Measurements from ENCODE around the gene AIRE.
"Not testable (repeated sequence)": the region's sequence is repeated elsewhere in the genome, so short reads cannot be mapped to it uniquely, and the experiment has no call there.

AIRE gene

GRCh38 chr21:44338971-44339910 is 53.6 kb downstream of the AIRE start, which contains the start of gene CFAP410:
CFAP410 (minus strand) TSS chr21:44339390; CDS start chr21:44339194, 196 bp downstream.
- DNase-seq: peak; percentile 94

GRCh38 chr21:44341726-44342458 is 56.2 kb downstream of the AIRE start:
- not testable (repeated sequence) for DNase-seq

DNA sequence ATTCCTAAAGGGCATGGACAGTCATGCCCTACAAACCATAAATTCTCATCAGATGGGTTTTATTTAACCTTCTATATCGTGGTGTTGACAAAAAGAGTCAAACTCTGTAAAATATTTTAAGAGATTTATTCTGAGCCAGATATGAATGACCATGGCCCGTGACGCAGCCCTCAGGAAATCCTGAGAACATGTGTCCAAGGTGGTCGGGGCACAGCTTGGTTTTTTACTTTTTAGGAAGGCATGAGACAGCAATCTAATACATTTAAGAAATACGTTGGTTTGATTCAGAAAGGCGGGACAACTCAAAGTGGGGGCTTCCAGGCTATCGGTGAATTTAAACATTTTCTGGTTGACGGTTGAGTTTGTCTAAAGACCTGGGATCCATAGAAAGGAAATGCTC is 57.3 kb downstream of the AIRE start:
- not testable (repeated sequence) for DNase-seq

GRCh38 chr21:44344541-44345183 is 59.0 kb downstream of the AIRE start:
- no peak for DNase-seq

DNA sequence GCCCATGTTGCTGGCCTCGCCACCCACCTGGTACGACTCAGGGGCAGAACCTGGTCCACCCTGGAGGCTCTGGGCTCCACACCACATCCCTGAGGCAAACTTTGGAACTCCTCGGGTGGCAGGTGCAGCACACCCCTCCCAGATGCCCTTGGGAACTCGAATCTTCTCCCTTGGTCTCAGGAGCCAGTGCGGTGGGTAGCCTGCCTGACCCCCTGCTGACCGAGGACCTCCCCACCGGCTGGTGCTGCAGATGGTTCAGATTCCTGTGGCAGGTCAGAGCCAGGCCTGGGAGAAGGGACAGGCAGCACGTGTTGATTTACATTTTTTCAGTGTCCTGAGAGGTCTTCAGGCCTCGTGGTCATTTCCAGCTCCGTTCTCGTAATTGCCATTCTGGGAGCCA is 59.8 kb downstream of the AIRE start:
- DNase-seq: no peak

- DNase-seq: no peak
These were observed 62.3 kb downstream of the AIRE start for GRCh38 chr21:44347911-44348451.
